ENCODE measurements around the gene CTNNA1.

The CTNNA1 gene

GRCh38 chr5:138935466-138935865 is 182.2 kb downstream of the CTNNA1 start:
- no peak for DNase-seq

- no peak for DNase-seq
Measured at GRCh38 chr5:138936225-138936967, 183.2 kb downstream of the CTNNA1 start.

DNA sequence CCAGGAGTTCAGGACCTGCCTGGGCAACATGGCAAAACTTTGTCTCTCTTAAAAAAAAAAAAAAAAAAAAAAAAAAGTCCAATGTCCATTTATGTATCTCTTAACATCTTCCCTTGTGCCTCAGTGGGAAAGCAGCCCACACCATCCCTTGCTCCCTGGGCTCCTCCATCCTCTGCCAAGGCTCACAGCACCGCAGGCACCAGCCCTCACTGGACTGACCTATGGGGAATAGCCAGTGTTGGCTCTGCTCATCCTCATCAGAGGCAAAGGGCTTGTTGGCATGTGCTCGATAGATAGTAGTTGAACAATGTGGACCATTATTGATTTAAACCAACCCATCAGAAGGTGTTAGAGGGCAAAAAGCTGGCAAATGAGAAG is 183.7 kb downstream of the CTNNA1 start:
- DNase-seq = no peak

DNA sequence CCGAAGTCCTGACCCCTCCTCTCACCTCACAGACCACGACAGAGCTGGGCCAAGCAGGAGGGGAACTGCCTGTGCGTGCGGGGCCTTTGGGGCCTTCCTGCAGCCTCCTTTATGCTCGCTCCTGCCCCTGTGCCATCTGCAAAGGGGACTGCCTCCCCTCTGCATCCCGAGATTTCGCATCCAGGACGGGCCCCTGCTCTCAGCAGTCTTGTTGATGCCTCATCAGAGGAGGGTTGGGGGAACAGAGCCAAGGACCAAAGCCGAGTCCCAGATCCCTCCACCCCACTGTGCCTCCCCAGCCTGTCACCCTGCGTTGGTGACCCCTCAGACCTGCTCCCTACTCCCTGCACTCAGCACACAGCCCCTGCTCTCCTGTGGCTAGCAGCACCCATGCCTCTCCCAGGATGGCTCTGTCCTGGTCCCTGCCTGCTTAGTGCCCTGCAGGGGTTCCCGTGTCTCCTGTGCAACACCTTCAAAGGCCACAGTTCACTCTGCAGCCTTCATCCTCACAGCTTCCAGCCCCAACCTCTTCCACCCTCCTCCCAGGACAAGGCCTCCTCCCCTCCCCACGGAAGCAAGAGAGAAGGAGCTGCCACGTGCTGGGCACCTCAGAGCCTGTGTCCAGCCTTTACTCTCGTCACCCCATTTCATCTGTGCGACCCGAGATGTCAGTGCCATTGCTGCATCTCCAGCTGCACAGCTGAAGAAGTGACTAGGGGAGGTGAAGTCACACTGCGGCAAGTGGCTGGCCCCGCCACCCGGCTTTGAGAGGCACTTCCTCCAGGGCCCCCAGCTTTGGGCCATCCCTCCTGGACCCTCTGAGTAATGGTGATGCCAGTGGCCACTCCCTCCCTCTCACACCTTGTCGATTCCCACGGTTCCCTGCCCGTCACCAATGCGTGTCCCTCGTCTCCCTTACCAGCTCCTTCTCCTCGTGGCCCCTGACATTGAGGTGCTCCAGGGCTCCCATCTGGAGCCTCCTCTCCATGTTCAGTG is 184.5 kb downstream of the CTNNA1 start:
- no peak for DNase-seq

GRCh38 chr5:138938526-138938925 is 185.3 kb downstream of the CTNNA1 start:
- DNase-seq = no peak

- no peak for DNase-seq
Measured at GRCh38 chr5:138942066-138942465, 188.8 kb downstream of the CTNNA1 start.

- DNase-seq = peak; percentile 78 to 90
Measured at GRCh38 chr5:138942861-138943260, 189.6 kb downstream of the CTNNA1 start.

- no peak for DNase-seq
Measured at GRCh38 chr5:138943599-138944173, 190.5 kb downstream of the CTNNA1 start.

DNA sequence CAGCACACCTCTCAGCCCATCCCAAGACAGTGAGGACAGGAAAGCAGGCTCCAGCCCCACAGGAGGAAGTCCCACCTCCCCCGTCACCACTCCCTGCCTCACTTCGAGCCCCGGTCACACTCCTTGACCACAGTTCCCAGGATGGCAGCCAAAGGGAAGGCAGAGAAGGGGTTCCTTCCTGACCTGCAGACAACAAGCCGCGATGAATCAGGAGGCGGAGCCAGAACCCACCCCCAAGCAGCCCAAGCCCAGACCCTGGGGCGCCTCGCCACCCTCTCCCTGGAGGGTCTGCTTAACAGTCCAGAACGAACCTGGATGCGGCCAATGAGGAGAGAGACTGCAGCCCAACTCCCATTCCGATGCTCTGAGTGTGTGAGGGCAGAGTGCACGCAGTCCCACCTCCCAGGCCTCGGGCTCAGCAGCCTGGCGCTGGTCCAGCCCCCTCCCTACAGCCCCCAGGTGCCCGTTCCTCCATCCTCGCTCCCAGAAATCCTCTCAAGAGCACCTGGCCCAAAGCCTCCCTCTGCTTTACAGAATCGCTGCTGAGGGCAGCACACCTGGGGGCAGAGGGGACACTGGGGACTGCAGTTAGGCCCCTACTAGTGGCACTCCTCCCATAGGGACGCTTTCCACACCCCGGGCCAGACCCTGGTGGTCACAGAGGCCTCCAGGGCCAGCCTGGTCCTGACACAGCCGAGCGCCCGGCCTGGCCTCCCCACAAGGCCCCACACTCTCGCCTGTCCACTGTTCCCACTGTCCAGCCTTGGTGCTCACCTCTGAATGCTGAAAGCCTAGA is 191.5 kb downstream of the CTNNA1 start:
- no peak for DNase-seq

DNA sequence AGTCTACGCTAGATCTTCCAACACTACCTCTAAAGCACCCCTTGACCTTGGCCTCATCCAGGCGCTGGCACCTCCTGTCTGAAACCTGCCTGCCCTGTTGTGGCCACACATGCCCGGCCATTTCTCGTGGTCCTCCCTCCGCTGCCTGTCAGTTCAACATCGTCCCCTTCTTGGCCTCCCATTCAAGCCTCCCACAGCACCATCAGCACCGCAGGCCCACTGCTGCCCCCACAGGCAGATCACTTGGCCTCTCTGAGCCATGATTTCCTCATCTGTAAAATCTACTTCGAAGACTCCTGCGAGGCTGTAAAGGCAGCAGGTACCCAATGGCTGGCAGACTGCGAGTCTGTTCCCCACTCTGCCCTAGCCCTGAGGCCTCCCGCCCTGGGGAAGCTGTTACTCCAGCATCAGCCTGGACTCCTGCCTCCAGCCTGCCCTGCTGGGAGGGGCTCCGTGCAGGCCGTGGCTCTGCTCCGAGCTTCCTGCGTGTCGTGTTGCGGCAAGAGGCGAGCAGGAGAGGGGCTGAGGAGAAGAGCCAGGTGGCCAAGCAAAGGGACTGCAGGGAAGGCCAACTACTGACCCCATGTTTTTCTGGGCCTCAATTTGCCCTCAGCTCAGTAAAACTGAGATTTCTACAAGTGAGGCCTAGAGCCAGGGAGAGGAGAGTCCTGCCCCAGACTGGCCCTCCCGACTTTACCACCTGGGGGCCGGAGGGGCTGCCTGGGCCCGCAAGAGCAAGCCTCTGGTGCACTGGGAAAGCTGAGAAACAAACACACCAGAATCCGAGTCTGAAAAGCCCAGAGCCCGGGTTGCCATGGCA is 192.4 kb downstream of the CTNNA1 start:
- peak in 1 of 2 experiments; percentile 15 for DNase-seq

- peak in 1 of 2 experiments; percentile 66 for DNase-seq
Measured at GRCh38 chr5:138946241-138946623, 193.0 kb downstream of the CTNNA1 start.

DNA sequence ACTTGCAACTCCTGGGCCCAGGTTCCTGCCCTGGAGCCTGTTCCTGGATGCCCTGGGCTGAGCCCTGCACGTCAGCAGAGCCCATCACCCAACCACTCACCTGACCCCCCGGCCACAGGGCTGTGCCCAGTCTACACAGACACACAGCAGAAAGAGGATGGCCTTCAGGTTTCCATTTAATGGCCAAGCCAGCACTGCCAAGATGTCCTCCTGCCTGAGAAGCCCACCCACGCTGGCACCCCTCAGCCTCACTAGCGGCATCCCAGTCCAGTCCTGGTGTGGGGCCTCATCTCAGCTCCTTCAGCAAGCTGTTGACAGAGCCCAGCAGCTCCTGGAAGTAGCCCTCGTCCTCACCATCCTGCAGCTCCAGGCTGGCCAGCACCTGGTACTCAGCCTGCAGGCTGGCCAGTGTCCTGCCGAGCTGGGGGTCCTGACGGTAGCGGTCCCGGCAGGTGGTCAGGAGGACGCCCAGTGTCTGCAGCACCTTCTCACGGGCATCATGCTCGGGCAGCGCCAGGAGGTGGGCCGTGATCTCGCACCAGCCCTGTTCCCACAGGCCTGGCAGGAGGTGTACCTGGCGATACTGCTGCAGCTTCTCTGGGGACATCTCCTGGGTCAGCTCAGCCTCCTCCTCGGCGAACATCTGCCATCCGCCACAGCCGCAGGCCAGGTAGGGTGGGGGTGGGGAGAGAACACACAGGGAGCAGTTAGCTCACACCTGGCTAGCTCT is 193.8 kb downstream of the CTNNA1 start:
- no peak for DNase-seq

GRCh38 chr5:138947780-138948179 is 194.6 kb downstream of the CTNNA1 start:
- no peak for DNase-seq

DNA sequence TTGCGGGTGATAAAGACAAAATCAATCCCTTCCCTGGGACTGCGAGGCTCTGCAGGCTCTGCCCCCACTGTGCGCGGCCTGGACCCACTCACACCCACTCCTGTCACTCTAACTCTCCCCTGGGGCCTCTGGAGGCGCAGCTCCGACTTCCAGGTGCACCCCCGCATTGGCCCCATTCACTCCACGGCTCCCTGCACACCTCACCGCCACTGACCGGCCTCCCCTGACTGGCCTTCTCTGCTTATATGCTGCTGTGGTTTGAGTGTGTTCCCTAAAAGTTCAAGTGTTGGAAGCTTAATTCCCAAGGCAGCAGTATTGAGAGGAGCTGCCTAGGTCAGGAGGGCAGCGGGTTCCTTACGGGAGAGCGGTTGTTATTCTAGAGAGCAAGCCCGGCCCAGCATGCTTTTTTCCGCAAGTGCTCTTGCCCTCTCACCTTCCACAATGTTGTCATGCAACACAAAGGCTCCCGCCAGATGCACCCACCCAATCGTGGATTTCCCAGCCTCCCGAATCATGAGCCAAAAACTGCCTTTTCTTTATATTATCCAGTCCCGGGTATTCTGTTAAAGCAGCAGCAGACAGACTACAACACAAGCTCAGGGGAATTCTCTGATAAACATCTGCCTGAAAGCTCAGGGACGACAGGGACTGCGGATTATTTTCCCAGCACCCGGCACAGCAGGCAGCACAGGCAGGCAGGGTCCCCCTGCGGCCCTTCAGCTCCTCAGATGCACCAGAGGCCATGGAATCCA is 195.4 kb downstream of the CTNNA1 start:
- peak in 1 of 2 experiments; percentile 56 for DNase-seq

GRCh38 chr5:138949223-138949574 is 196.0 kb downstream of the CTNNA1 start:
- DNase-seq = no peak

DNA sequence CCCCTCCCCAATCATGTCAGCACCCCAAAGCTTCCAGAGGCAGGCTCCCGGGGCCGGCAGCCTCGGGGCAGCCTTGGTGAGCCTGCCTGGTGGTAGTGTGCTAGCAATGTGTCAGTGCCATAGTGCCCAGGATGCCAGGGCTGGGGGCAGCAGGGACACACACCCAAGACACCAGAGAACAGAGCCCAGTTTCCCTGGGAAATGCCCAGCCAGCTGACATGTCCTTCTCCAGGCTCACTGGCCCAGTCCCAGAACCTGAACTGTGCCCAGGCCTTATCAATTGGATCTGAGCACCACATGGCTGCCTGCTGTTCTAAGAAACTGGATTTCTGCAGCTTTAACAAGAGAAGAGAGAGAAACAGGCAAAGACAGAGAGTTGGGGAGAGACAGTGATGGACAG is 196.8 kb downstream of the CTNNA1 start:
- no peak for DNase-seq

DNA sequence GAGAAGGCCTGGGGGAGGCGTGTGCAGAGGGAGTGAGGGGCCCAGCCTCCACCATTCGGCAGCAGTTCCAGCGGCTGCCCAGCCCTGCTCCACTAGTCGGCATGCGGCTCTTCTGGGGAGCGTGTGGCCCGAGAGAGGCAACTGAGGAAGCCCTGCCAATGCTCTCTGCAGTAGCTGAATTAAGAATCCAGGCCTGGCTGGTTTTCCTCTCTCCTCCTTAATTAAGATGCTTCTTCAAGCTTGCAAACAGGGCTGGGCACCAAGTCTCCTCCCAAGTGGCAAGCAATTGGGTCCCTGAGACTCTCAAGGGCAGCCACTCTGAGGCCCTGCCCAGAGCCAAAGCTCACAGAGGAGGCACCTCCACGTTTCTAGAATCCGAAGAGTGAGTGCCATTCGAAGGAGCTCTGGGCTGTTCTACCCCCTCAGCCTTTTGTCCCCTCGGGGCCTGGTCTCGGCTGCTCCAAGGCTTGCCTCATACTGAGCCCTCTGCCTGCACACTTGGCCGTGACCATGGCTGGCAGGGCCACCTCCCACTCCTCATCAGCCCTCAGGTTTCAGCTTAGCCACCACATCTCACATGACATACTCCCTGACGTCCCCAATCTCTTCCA is 197.3 kb downstream of the CTNNA1 start:
- DNase-seq = no peak

DNA sequence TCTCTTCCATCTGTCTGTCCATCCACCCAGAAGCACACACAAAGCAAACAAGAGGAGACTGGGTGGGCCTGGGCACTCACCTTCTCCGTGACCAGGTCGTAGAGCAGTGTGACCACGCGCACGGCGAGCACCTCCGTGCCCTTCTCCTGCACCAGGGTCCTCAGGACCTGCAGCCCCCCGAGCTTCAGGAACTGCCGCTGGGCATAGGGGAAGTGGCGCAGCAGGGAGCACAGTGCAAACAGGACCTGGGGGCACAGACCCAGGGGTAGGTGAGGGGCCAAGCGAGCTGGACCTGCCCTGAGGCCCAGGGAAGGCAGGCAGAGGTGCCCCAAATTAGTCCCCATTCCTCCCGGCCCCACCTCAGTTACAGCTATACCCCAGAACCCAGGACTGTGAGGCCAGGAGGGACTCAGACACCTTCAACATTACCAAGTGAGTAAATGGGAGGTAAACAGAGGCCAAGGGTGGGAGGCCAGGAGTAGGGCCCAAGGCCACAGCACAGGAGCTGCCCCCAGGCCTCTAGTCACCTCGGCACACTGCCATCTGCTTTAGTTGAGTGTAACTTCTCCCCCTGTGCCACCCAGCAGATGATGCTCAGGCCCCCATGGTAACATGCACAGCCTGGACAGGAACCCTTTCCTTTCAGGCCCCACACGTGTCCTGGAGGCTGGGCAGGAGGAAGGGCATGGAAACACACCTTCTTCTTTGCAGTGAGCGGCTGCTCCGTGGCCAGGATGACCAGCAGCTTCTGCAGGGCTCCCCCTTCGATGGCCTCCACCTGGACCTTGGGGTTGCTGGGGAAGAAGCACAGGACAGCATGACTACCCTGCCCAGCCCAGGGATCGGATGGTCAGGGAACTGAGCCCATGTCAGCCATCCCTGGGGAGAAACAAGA is 198.1 kb downstream of the CTNNA1 start:
- DNase-seq = no peak

Measured in NCI-H524 (cell line).